Common myeloid progenitor, CD34-positive (primary cell): ENCODE data around the gene SERPINA6.

ENCODE experiments used
- CTCF ChIA-PET: fragments of 350-600 bp; sonication (Branson Sonifier 250); formaldehyde crosslinking; loops from one replicate; lab custom pipeline; 2021; ENCODE audit warnings: antibody characterized with exemption; lab: Charles Lee
- POLR2A ChIA-PET: fragments of 350-600 bp; sonication (Branson Sonifier 250); formaldehyde crosslinking; loops from one replicate; lab custom pipeline; 2021; ENCODE audit warnings: antibody characterized with exemption; lab: Charles Lee
- DNase-seq, 3 donors: peaks; one replicate each; pipeline versions ENCODE4 v3.0.0 to v3.0.0-alpha.2; 2013
- H3K27ac ChIP-seq, 2 experiments: 1 replicate in 1 of 2; 2 replicates in 1 of 2; pipeline ENCODE4 v1.7.0; 2013; ENCODE audit warnings: inconsistent platforms in 2 of 2, low read length in 2 of 2, mild to moderate bottlenecking in 2 of 2, low read depth in 1 of 2, moderate library complexity in 1 of 2; ENCODE audit not compliant: severe bottlenecking in 2 of 2, insufficient read depth in 1 of 2, poor library complexity in 1 of 2
- H3K27me3 ChIP-seq, 5 experiments: replicated peaks in 2 of 5; 1 replicate in 3 of 5; 2 replicates in 2 of 5; pipeline versions ENCODE4 v1.6.1 to v1.7.0; 2013; ENCODE audit warnings: low read length in 4 of 5, mild to moderate bottlenecking in 2 of 5, moderate library complexity in 2 of 5, inconsistent platforms in 1 of 5; ENCODE audit not compliant: insufficient read depth in 5 of 5, control insufficient read depth in 4 of 5
- H3K36me3 ChIP-seq, 4 experiments: 1 replicate in 2 of 4; 2 replicates in 2 of 4; pipeline versions ENCODE4 v1.6.1 to v1.7.0; 2013; ENCODE audit warnings: low read length in 3 of 4, control low read depth in 1 of 4, mild to moderate bottlenecking in 1 of 4; ENCODE audit not compliant: control insufficient read depth in 4 of 4, insufficient read depth in 4 of 4
- H3K4me1 ChIP-seq, 4 experiments: 1 replicate in 3 of 4; 2 replicates in 1 of 4; pipeline versions ENCODE4 v1.6.1 to v1.7.1; 2013; ENCODE audit warnings: low read length in 3 of 4, mild to moderate bottlenecking in 3 of 4, control low read depth in 1 of 4, inconsistent platforms in 1 of 4, moderate library complexity in 1 of 4; ENCODE audit not compliant: control insufficient read depth in 4 of 4, insufficient read depth in 4 of 4; ENCODE audit errors: control extremely low read depth in 1 of 4
- H3K4me3 ChIP-seq, 7 experiments: 1 replicate in 4 of 7; 2 replicates in 3 of 7; pipeline versions ENCODE4 v1.5.1 to v1.7.0; 2013; ENCODE audit warnings: mild to moderate bottlenecking in 7 of 7, low read length in 6 of 7, moderate library complexity in 6 of 7, inconsistent platforms in 2 of 7, low read depth in 2 of 7, control low read depth in 1 of 7; ENCODE audit not compliant: insufficient read depth in 4 of 7, control insufficient read depth in 1 of 7; ENCODE audit errors: extremely low read depth in 1 of 7
- H3K9me3 ChIP-seq, 5 experiments: 1 replicate in 4 of 5; 2 replicates in 1 of 5; pipeline versions ENCODE4 v1.6.1 to v1.7.1; 2013; ENCODE audit warnings: low read length in 4 of 5, mild to moderate bottlenecking in 2 of 5, inconsistent platforms in 1 of 5, low read depth in 1 of 5, moderate library complexity in 1 of 5; ENCODE audit not compliant: control insufficient read depth in 4 of 5, insufficient read depth in 2 of 5; ENCODE audit errors: control extremely low read depth in 1 of 5
- WGBS: methylation state at CpG from one replicate; pipeline ENCODE4 v1.1.5; 2013; ENCODE audit not compliant: insufficient coverage; 5-methylcytosine and 5-hydroxymethylcytosine counted together

The SERPINA6 gene

GRCh38 chr14:94292526-94292871, 30.6 kb downstream of the SERPINA6 start:
- H3K9me3 ChIP-seq: no peaks in the 10 kb centered on the region
- H3K36me3 ChIP-seq: no peaks in the 10 kb centered on the region
- H3K27me3 ChIP-seq: peaks cover 0 to 7% (median 0%) of the 10 kb centered on the region in 5 experiments
- POLR2A ChIA-PET: no interaction called here
- no peak overlapping the region for H3K27ac ChIP-seq
- 100% methylated on average over 3 of the region's 3 CpGs for WGBS
- no peaks in the 10 kb centered on the region for H3K4me1 ChIP-seq
- H3K4me3 ChIP-seq: no peak overlapping the region
- no peak for DNase-seq
- CTCF ChIA-PET: no interaction called here

GRCh38 chr14:94291906-94292525, 31.1 kb downstream of the SERPINA6 start:
- POLR2A ChIA-PET: no interaction called here
- H3K9me3 ChIP-seq: no peaks in the 10 kb centered on the region
- peaks cover 0 to 7% (median 0%) of the 10 kb centered on the region in 5 experiments for H3K27me3 ChIP-seq
- no peak overlapping the region for H3K4me3 ChIP-seq
- CTCF ChIA-PET: no interaction called here
- no peaks in the 10 kb centered on the region for H3K36me3 ChIP-seq
- 90% methylated on average over 15 of the region's 15 CpGs for WGBS
- H3K4me1 ChIP-seq: peaks cover 0 to 2% (median 0%) of the 10 kb centered on the region in 4 experiments
- DNase-seq: no peak
- no peak overlapping the region for H3K27ac ChIP-seq

- POLR2A ChIA-PET: no interaction called here
Measured at GRCh38 chr14:94291159-94291905, 31.8 kb downstream of the SERPINA6 start.

GRCh38 chr14:94290197-94290596, 32.9 kb downstream of the SERPINA6 start:
- H3K9me3 ChIP-seq: no peaks in the 10 kb centered on the region
- CTCF ChIA-PET: no interaction called here
- 82% methylated on average over 7 of the region's 8 CpGs for WGBS

More at GRCh38 chr14:94291159-94291905, 31.8 kb downstream of the SERPINA6 start:
- no peak for DNase-seq
- Histone ChIP-seq H3K4me3 (no peak overlapping the region), H3K36me3 (no peaks in the 10 kb centered on the region), H3K27ac (no peak overlapping the region), H3K9me3 (no peaks in the 10 kb centered on the region), H3K4me1 (peaks cover 0 to 2% (median 0%) of the 10 kb centered on the region in 4 experiments), H3K27me3 (peaks cover 0 to 7% (median 0%) of the 10 kb centered on the region in 5 experiments)
- 89% methylated on average over 13 of the region's 13 CpGs for WGBS
- CTCF ChIA-PET: no interaction called here

GRCh38 chr14:94288610-94289465, 34.3 kb downstream of the SERPINA6 start:
- 73% methylated on average over 14 of the region's 14 CpGs for WGBS
- Histone ChIP-seq H3K4me1 (peaks cover 0 to 2% (median 0%) of the 10 kb centered on the region in 4 experiments), H3K36me3 (no peaks in the 10 kb centered on the region), H3K4me3 (no peak overlapping the region), H3K27me3 (peaks cover 0 to 6% (median 0%) of the 10 kb centered on the region in 5 experiments), H3K27ac (no peak overlapping the region), H3K9me3 (no peaks in the 10 kb centered on the region)
- DNase-seq: no peak
- POLR2A ChIA-PET: no interaction called here
- CTCF ChIA-PET: no interaction called here

More at GRCh38 chr14:94290197-94290596, 32.9 kb downstream of the SERPINA6 start:
- Histone ChIP-seq H3K27ac (no peak overlapping the region), H3K4me3 (no peak overlapping the region), H3K36me3 (no peaks in the 10 kb centered on the region), H3K27me3 (peaks cover 0 to 7% (median 0%) of the 10 kb centered on the region in 5 experiments), H3K4me1 (peaks cover 0 to 2% (median 0%) of the 10 kb centered on the region in 4 experiments)
- no peak for DNase-seq
- POLR2A ChIA-PET: no interaction called here

- ChIA-PET CTCF (interaction anchor here (0.6 kb wide), 1 partner anchor 200 kb away, joined by 3 read pairs; no protein-coding TSS in a partner anchor), POLR2A (no interaction called here)
- no peak for DNase-seq
Measured at GRCh38 chr14:94285158-94285557, 38.0 kb downstream of the SERPINA6 start.

More at GRCh38 chr14:94285158-94285557, 38.0 kb downstream of the SERPINA6 start:
- Histone ChIP-seq H3K9me3 (no peaks in the 10 kb centered on the region), H3K27me3 (peaks cover 0 to 5% (median 0%) of the 10 kb centered on the region in 5 experiments), H3K4me1 (peaks cover 0 to 2% (median 0%) of the 10 kb centered on the region in 4 experiments), H3K36me3 (no peaks in the 10 kb centered on the region), H3K4me3 (no peak overlapping the region), H3K27ac (no peak overlapping the region)
